ENCODE data around the gene TBCA. TPM values are rescaled to one million over a fixed set of nuclear protein-coding genes. Genes with fewer than 3 reads are reported as not detected.

Gene TBCA
- total RNA-seq, 1 donor from 2014 or later: 179 TPM

GRCh38 chr5:77645158-77645994, 130.8 kb downstream of the TBCA start:
- intact Hi-C loops (cut with micrococcal nuclease): loop anchor here (2.0 to 10.0 kb wide), 3 partner anchors 15 to 517 kb away; partner anchors contain the start of gene TBCA

DNA sequence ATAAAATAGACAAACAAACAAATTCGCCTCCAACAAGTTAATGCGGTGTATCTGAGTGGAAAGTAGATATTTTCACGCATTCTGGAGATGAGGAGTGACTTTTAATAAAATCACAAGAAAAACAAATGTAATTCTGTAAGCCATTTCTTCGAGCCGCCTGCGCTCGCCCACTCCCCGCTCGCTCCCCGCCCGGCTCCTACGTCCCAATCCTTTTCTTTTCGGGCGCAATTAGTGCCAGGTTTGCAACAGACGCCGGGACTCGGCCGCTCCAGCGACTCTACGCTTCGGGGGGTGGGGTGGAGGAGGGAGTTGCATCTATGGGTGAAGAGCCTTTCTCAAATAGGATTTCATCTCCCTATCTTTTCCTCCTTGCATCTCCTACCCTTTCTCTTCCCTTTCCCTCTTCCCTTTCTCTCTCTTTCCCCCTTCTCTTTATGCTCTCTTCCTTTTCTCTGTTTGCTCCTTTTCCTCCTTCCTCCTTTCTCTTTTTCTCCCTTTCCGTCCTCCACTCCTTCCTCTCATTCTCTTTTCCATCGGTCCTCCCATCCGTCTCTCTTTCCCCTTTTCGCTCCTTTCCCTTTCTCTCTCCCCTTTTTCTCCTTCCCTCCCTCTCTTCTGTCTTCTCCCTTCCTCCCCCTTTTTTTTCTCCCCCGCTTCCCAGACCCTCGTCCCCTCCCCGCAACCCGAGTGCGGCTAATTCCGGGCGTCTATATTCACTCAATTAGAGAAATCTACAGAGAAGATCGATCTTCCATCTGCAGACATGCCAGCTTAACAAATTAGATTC, 131.6 kb downstream of the TBCA start:
- intact Hi-C loops (cut with micrococcal nuclease): loop anchor here (2.0 to 10.0 kb wide), 5 partner anchors 14 to 518 kb away; partner anchors contain the start of gene TBCA

DNA sequence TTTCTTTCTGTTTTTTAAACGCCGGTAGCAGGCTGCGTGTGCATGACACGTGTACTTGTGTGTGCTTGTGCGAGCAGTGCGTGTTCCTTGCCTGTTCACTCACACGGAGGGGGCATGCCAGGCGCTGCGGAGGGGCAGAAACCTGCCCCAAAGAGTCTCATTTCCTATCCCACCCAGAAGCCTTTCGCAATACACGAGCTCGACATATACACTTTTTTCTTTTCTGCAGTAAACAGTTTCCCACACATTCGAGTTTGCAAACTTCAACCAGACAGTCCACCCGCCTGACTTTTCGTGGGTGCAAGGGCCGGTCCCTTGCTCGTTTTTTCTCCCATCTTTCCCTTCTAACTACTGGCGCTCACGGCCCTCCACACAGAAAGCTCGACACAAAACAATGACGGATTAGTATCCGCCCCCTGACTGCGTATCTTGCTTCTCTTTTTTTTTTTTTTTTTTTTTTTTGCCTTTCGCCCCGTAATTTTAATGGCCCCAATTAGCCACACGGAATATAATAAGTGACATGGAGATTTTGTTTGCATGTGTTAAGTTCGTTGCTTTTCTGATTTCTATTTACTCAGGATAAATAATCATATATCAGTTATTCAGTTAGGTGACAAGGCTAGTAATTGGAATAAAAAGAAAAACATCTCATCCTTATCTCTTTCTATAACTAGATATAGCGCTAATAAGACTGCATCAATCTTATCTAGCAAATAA, 132.3 kb downstream of the TBCA start:
- intact Hi-C loops (cut with micrococcal nuclease): loop anchor here (2.0 to 10.0 kb wide), 4 partner anchors 13 to 328 kb away; partner anchors contain the start of gene TBCA

DNA sequence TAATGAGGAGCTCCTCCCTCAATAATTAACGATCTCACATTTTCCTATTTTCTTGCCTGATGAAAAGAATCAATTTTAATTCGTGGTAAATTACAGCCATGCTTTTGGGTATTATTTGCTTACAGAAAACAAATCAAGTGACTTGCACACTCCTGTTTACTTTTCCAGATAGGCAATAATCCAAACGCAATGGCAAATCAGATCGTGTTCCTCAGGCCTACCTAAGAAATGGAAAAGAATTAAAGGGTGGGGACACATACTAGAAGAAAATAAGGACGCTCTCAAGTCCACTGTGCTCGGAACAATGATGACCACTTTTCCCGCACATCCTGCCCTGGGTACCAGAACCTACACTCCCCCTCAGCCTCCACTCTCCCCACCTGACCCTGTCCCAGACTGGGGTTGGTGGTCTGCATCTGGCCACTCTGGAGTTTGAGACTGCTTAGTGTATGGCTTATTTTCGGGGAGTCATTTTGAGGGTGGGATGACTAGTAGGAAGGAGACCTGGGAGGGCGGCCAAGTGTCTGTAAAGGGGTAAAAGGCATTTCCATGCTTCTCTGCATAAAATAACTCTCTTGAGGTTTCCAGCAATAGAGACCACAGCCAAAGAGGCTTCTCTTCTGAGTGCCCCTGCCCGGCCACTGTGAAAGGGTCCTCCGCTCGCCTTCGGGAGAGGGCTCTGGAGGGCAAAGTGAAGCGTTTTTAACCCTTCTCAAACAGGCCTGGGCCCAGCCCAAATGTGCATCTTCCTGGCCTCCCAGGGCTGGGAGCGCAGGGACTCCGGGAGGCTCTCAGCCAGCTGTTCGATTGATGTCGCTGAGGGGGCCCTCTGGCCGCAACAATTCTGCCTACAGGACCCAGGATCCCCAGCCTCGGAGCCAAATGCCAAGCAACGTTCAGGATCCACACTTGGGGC, 133.1 kb downstream of the TBCA start:
- intact Hi-C loops (cut with micrococcal nuclease): loop anchor here (5.0 to 10.0 kb wide), 3 partner anchors 132 to 329 kb away; partner anchors contain the start of gene TBCA

- intact Hi-C loops (cut with micrococcal nuclease): loop anchor here (5.0 to 10.0 kb wide), 3 partner anchors 133 to 330 kb away; partner anchors contain the start of gene TBCA
Measured at GRCh38 chr5:77641963-77642737, 134.0 kb downstream of the TBCA start.

DNA sequence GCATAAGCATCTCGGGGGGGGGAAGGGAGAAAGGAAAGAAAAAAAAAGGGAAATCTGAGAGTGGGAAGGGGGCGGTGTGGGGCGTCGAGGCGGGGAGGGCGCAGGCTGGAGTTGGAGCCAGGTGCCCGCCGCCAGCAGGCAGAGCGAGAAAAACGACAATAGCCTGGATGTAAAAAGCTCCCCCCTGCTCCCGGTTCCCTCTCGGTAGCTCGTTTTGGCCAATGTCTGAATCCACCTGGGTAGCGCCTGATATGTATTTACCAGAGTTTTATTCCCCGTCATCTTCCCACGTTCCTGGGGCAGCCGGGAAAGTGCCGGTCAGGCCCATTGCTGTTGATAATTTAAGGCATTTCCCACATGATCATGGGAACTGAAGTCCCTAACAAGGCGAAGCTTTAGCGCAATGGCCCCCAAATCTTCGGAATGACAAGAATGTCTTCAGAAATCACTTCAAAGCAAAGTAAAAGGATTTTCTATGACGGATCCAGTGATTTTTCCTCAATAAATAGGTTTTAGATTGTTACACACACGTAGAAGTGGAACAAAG, 134.7 kb downstream of the TBCA start:
- intact Hi-C loops (cut with micrococcal nuclease): loop anchor here (5.0 to 10.0 kb wide), 3 partner anchors 133 to 331 kb away; partner anchors contain the start of gene TBCA

Other genes with a start within 250 kb of the TBCA start
- not detected in 2 replicates for gene OTP, start 137.6 kb downstream of the TBCA start, total RNA-seq